Activated CD4-positive, alpha-beta T cell treated with anti-CD3 and anti-CD28 coated beads for 48 hours (primary cell): ENCODE measurements around the gene ZNF384.

Experiments used
- DNase-seq: peaks from one replicate; pipeline ENCODE4 v3.0.0-alpha.2; 2020

ZNF384 gene

GRCh38 chr12:6650832-6651231 is 38.3 kb downstream of the ZNF384 start:
- no peak for DNase-seq

- peak; percentile 56 for DNase-seq
These were observed 42.0 kb downstream of the ZNF384 start, which contains the start of gene ACRBP for GRCh38 chr12:6647083-6647604. TSS of gene ACRBP (minus strand) at chr12:6647432. CDS start at chr12:6647366, 66 bp downstream.

DNA sequence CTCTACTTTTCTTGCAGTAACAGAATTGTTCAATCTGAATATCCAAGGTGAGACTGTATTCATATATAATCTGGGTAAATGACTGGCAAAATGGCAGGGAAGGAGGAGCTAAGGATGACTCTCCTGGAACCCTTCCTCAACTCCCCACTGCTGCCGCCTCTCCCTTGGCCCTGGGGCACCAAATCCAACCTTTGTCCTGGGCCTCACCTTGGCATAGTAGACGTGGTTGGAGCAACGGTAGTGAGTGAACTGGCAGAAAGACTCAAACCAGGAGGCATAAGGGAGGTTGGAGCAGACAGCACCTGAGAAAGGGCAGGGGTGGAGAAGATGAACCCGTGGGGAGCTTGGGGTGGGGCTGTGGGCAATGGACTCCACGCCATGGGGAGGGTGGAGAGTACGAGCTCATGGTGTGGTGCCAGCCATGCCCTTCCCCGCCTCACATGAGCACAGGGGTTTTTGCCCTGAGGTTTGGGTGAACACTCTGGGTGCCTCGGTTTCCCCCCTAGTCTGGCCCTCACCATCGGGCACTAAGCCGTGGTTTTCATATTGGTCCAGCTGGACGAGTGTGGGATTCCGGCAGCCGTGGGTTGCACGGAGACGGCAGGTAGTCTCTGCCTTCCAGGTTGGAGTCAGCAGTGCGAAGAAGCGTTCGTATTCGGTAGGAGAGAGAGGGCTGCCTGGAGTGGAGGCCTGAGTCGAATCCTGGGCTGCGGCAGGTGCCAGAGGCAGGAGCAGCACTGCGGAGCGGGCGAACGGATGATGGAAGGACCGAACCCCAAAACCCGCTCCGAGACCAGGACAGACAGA is 42.7 kb downstream of the ZNF384 start:
- DNase-seq = no peak

GRCh38 chr12:6644903-6645302 is 44.3 kb downstream of the ZNF384 start:
- DNase-seq = no peak

DNA sequence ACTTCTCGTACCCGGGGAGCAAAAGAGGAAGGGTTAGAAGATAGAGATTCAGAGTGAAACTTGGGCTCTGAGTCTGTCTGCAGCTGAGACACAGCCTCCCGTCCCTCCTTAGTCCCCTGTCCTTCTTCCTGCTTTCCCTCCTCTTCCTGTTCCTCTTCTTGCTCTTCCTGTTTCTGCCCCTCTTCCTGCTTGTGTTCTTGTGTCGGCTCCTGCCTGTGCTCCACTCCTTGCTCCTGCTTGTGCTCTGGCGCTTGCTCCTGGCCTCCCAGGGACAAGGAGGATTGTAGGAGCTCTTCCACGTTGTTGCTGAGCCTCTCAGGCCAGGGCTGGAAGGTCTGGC is 44.9 kb downstream of the ZNF384 start:
- DNase-seq = no peak

DNA sequence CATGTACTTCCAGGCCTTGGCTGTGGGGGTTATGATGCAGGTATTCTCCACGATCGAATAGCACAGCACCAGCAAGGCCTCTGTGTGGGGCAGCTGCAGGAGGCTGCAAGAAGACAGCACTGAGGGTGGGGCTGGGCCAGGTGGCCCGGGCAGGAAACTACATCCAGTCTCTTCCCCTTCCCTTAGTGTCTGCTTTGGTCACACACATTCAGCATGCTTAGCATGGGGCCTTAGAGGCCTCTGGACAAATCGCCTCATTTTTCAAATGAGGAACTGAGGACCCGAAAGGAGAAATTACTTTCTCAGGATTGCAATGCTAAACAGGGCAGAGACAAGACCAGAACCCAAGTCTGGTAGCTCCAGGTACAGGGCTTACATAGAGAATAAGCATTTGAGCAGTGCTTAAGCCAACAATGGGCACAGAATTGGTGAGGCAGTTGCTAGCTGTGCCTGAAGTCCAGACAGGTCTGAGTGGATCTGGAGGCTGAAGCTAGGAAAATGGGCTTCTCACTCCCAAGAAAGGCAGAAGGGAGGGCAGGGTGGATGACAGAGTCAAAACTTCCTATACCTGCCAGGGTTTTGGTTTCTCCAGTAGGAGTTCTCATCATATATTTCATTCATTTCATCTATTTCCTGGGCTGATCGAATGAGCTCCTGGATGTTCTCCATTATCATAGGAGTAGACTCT is 45.5 kb downstream of the ZNF384 start:
- no peak for DNase-seq

DNA sequence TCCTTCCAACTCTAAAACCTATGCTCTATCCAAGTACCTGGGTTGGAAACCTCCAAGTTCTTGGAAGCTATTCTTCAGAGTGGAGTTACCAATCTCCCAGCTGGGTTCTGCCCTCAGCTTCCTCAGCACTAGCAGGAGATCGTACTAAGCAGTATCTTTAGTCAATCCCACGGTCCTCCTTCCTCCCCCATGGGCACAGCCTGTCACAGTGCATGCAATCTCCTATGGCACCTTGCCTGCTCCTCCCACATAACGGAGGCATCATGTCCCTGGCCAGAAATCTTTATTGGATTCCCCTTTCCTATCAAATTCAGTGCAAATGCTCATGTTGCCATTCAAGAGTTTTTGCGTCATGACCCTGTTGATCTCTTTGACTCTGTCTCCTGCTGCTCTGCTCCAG is 48.0 kb downstream of the ZNF384 start:
- DNase-seq = no peak

DNA sequence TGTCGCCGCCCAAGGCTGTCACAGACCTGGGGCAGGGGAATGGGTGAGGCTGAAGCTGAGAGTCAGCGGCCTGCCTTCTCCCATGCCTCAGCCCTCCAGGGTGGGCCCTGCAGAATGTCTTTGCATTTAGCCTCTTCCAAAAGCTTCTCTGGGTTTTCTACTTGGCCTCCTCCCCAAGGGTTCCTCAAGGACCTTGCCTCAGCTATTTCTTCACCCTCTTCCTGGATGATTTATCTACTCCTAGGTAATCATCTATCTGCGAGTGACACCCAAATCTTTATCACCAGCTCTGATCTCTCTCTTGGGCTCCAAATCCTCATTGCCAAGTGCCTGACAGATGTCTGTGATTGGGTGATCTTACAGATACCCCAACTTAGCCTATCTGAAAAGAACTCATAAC is 48.7 kb downstream of the ZNF384 start:
- no peak for DNase-seq

- no peak for DNase-seq
These were observed 49.9 kb downstream of the ZNF384 start for GRCh38 chr12:6639151-6639801.

DNA sequence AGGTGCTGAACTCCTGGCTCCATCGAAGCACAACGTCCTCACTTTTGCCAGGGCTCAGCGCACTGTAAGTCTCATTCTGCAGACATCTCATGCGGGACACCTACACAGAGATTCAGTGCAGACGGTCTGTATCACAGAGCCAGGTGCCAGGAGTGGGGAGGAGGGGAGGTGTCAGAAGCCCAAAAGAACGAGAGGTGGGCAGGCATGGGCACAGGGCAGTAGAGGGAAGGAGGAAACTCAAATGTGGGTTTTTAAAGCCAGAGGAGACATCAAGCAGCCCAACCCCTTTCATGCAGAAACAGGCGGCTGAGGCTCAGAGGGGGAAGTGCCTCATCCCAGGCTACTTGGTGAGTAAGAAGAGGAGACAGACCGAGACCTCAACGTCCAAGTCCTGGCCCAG is 50.9 kb downstream of the ZNF384 start:
- DNase-seq = no peak

DNA sequence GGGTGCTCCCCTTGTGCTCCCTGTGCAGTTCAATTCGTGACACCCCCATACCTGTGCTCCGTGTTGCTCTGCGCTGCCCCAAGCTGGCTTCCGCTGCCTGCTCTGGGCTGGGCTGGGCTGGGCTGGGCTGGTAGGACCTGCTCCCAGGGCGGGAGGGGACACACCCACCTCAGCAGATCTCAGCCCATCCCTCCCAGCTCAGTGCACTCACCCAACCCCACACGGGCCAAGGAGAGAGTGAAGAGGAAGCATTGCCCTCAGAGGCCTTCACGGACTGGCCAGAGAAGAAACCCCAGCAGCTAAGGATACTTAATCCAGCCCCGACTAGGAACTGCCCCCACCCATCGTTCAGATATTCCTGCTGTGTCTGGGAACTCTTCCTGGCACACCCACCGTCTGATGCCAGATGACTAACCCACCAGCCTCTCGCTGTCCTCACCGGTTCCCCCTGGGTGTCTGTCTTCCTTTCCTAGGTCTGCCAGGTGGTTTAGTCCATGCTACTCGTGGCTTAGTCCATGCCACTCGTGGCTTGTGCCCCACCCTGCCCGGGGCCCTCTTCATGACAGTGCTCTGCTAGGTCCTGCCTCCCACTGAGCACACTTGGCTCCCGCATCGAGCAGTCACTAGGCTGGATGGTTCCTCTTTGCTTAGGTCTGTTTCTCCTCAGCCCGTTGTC is 53.2 kb downstream of the ZNF384 start, which contains the start of gene LPAR5:
Gene LPAR5 (minus strand): TSS at position 104 of the 676 bp plus-strand sequence. CDS start 14,711 bp downstream, outside the sequence.
- peak; percentile 36 for DNase-seq

- peak; percentile 71 for DNase-seq
These were observed 53.8 kb downstream of the ZNF384 start for GRCh38 chr12:6635375-6635855.

GRCh38 chr12:6632026-6632983 is 56.9 kb downstream of the ZNF384 start:
- peak; percentile 60 for DNase-seq

DNA sequence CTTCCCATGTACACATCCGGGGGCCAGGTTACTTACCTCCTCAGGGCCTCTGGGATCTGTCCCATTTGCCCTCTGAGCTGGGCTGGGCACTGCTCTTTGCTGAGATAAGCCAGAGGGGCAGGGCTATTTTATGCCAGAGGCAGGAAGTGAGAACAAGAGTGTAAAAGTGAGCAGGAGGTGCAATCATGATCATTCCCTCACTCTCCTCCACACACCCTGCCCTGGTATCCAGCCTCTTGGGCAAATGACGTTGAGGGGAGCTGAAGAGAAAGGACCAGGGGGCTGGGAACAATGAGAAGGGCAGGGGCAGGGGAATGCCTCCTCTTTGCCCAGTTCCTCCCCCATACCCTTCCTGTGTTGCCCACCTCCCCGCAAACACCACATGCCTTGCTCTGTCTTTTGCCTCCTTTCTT is 57.6 kb downstream of the ZNF384 start:
- DNase-seq = peak; percentile 25

- DNase-seq = no peak
These were observed 58.4 kb downstream of the ZNF384 start for GRCh38 chr12:6630736-6631135.

DNA sequence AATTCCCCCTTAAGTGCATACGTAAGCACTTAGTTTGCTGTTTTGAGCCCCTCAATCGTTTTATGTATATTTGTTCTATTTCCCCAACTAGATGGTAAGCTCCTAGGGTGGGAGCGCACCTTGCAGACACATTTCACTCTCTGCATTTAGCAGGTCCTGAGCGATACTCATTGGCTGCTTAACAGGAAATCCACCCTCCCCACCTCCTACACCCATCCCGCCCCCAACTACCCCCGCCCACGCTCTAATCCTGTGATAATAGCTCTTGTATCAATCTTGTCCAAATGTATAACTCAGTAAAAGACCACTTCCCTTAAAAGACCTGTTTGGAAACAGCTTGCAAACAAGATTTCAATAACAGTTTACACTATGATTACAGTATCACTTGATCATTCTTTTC is 61.6 kb downstream of the ZNF384 start:
- no peak for DNase-seq

GRCh38 chr12:6626654-6627283 is 62.4 kb downstream of the ZNF384 start:
- DNase-seq = no peak

GRCh38 chr12:6620885-6621274 is 68.3 kb downstream of the ZNF384 start:
- DNase-seq = no peak

GRCh38 chr12:6620137-6620884 is 68.9 kb downstream of the ZNF384 start:
- peak; percentile 72 for DNase-seq
